GM21619 (cell line): ENCODE measurements around the gene HMGXB3.
A peak's percentile ranks its signal among the peaks of the same experiment; 100 is the strongest.
"Not testable (repeated sequence)": the region's sequence is repeated elsewhere in the genome, so short reads cannot be mapped to it uniquely, and the experiment has no call there.

Source experiments
- ATAC-seq: cut with Tn5 transposase; IDR thresholded peaks from one replicate; pipeline ENCODE4 v1.9.1; 2021; ENCODE audit not compliant: unreplicated experiment

Gene HMGXB3

GRCh38 chr5:150021491-150022157, 21.1 kb downstream of the HMGXB3 start:
- no peak for ATAC-seq

- ATAC-seq = no peak
Observed at GRCh38 chr5:150022158-150022531, 21.6 kb downstream of the HMGXB3 start.

DNA sequence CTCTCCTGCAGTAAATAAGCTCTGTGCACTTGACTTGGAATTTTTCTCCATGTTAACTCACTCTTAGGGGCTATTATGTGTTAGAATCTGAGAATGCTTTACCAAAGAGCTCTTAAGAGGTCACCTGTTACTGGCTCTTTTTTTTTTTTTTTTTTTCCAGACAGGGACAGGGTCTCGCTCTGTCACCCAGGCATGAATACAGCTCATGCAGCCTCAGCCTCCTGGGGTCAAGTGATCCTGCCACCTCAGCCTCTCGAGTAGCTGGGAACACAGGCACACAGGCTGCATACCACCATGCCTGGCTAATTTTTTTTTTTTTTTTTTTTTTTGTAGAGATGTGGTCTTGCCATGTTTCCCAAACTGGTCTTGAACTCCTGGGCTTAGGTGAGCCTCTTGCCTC, 22.1 kb downstream of the HMGXB3 start:
- no peak for ATAC-seq

GRCh38 chr5:150023136-150023535, 22.6 kb downstream of the HMGXB3 start:
- no peak for ATAC-seq

DNA sequence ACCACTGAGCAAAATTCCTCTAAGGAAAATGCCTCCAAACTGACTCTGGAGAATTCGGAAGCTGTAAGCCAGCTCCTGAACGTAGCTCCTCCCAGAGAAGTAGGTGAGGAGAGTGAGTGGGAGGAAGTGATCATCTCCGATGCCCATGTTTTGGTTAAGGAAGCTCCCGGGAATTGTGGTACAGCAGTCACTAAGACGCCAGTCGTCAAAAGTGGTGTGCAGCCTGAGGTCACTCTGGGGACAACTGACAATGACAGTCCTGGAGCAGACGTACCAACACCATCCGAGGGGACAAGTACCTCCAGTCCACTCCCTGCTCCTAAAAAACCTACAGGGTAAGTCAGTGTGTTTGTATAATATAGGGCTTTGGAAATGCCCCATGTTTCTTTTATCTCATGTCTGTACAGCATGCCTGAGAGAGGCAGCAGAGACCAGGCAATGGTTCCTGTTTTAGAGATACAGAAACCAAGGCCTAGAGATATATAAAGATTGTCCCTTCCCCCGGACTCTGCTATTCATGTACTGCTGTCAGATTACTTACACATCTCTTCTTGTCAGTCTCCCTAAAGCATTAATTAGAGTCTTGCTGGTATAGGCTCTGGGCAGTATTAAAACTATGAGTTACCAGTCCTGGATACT, 23.9 kb downstream of the HMGXB3 start:
- ATAC-seq = no peak

- ATAC-seq = no peak
Observed at GRCh38 chr5:150026682-150027172, 26.2 kb downstream of the HMGXB3 start.

GRCh38 chr5:150028047-150028446, 27.5 kb downstream of the HMGXB3 start:
- ATAC-seq = not testable (repeated sequence)

- ATAC-seq = no peak
Observed at GRCh38 chr5:150033334-150033733, 32.8 kb downstream of the HMGXB3 start.

DNA sequence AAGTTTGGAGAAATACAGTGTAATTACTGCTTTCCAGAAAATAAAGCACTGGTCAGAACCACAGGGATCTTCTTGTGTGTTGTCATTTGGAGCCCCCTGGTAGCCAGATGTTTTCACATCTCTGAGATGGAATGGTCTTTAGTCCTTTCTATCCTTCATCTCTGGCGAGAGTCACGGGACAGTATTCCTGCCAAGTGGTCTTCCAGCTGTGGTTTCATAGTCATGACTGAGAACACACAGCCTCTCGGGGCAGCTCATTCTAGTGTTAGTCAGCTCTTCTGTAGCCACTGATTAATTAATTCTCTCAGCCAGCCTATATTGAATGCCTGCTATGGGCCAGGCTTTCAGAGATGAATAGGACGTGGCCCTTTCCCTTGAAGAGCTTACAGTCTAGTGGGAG, 34.1 kb downstream of the HMGXB3 start:
- no peak for ATAC-seq

DNA sequence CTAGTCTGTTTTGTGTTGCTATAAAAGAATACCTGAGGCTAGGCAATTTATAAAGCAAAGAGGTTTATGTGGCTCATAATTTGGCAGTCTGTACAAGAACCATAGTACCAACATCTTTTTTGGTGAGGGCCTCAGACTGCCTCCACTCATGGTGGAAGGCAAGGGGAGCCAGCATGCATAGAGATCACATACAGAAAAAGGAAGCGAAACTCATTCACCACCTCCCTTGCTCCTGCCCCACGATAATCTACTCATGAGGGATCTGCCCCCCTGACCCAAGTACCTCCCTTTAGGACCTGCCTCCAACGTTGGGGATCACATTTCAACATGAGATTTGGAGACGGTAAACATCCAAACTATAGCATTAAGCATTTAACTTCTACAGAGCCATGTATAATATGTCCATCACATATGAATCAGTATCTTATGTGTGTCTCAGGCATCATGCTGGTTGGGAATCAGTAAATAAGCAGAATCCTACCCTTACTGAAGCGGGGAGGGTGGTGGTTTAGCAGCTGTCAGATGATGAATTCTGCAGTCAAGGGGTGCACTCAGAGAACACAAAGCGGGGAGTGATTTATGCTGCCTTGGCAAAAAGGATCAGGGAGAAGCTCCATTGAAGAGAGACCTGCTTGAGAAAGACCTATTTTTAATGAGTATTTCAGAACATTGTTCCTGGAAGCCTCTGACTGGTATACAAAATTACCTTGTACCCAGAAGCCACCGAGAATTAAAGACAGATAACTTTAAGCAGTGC, 34.8 kb downstream of the HMGXB3 start:
- ATAC-seq = peak; percentile 92

- ATAC-seq = no peak
Observed at GRCh38 chr5:150036513-150036912, 36.0 kb downstream of the HMGXB3 start.

DNA sequence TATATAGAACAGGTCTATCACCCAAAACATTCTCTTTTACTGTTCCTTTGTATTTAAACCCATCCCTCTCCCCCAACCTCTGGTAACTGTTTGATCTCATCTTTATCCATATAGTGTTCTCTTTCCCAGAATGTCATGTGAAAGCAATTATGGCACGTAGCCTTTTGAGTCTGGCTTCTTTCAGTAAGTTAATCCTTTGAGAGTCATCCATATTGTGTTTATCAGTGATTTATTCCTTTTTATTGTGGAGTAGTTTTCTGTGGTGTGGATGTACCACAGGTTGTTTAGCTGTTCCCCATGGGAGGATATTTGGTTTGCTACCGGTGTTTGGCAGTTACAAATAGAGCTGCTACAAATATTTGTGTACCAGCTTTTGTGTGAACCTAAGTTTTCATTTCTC, 38.0 kb downstream of the HMGXB3 start:
- no peak for ATAC-seq

GRCh38 chr5:150042459-150042858, 41.9 kb downstream of the HMGXB3 start:
- no peak for ATAC-seq

- ATAC-seq = no peak
Observed at GRCh38 chr5:150043657-150044328, 43.3 kb downstream of the HMGXB3 start.

- no peak for ATAC-seq
Observed at GRCh38 chr5:150044329-150044681, 43.8 kb downstream of the HMGXB3 start.

DNA sequence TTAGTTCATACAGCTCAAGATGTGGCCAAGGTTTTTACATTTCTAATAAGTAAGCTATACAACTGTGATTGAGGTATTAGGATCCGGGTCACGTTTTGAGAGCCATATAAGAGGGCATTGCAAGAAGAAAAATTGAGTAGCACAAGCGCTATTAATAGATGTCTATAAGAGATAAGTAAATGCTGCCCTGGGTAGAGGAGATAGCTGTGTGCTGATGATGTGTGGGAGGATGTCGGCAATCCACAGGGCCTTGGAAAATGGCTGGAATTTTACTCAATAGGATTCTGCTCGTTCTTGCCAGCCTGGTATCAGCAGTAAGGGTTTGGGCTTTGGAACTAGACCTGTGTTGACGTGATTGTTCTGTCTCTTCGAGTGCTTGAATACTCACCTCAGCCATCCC, 44.2 kb downstream of the HMGXB3 start:
- no peak for ATAC-seq

- no peak for ATAC-seq
Observed at GRCh38 chr5:150045549-150045948, 45.0 kb downstream of the HMGXB3 start.

DNA sequence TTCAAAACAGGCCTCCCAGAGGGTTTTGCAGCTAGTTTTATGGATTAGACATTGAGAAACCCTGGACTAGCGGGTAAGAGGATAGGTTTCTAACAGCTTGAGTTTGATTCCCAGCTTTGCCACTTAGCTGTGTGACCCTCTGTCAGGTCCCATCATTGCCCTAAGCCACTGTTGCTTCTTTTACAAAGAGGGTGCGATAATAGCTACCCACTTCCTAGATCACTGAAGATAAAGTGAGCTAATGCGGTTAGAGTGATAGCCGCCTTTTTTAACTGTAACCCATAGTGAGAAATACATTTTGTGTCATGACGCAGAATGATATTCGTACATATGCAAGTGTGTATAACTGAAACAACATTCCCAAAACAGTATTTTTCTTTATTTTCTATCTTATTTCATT, 45.5 kb downstream of the HMGXB3 start:
- no peak for ATAC-seq

- ATAC-seq = not testable (repeated sequence)
Observed at GRCh38 chr5:150050172-150050811, 49.8 kb downstream of the HMGXB3 start.

DNA sequence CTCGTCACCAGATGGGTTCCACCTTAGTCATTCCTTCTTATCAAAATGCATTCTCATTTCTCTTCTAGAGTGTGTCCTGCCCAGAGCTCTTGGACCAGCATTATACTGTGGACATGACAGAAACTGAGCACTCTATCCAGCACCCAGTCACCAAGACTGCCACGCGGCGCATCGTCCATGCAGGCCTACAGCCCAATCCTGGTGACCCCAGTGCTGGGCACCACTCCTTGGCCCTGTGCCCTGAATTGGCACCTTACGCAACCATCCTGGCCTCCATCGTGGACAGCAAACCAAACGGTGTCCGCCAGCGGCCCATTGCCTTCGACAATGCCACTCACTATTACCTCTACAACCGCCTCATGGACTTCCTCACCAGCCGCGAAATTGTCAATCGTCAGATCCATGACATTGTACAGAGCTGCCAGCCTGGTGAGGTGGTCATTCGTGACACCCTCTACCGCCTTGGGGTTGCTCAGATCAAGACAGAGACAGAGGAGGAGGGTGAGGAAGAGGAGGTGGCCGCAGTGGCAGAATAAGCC, 51.2 kb downstream of the HMGXB3 start:
- no peak for ATAC-seq
